OCI-M1 (cell line): ENCODE data around the gene SASH1.
A peak's percentile ranks its signal among the peaks of the same experiment; 100 is the strongest.

ENCODE experiments used
- DNase-seq: peaks from one replicate; lab custom pipeline; 2025; lab: John Stamatoyannopoulos, UW

The SASH1 gene

GRCh38 chr6:148497717-148498116, 155.1 kb downstream of the SASH1 start:
- no peak for DNase-seq

DNA sequence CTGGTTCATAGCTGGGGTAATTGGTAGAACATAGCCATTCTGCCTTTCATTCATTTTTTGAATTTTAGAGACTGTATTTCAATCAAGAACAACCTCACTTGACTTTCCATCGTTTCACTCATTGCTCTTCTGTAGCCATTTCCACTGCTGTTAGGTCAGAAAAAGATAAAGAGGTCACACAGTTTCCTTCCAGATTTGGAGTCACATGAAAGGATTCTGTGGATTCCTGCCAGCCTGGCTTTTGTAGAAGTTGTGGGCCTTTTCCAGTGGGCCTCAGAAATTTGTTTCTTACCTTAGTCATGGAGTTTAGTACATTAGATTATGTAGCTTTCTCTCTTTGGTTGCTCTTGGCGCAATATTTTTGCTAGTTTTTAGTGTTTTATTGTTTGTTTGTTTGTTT, 157.8 kb downstream of the SASH1 start:
- DNase-seq, result no peak

DNA sequence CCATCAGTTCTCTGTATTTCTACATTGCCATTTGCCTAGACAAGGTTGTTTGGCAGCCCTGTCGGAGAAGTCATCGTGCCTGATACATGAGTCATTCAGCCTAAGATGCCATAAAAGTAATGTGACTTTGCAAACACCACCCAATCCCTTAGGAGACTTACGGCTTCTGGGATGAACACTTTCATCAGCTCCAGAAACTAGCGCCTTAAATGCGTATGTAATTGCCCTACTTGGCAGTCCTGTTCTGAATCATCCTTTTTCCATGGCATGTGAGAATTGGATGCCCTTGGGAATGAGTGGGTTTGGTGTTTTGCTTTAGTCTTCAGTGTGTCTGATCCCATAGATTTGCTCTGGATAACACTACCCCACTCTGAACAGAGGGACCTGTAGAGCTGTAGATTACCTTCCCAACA, 158.5 kb downstream of the SASH1 start:
- DNase-seq, result no peak

DNA sequence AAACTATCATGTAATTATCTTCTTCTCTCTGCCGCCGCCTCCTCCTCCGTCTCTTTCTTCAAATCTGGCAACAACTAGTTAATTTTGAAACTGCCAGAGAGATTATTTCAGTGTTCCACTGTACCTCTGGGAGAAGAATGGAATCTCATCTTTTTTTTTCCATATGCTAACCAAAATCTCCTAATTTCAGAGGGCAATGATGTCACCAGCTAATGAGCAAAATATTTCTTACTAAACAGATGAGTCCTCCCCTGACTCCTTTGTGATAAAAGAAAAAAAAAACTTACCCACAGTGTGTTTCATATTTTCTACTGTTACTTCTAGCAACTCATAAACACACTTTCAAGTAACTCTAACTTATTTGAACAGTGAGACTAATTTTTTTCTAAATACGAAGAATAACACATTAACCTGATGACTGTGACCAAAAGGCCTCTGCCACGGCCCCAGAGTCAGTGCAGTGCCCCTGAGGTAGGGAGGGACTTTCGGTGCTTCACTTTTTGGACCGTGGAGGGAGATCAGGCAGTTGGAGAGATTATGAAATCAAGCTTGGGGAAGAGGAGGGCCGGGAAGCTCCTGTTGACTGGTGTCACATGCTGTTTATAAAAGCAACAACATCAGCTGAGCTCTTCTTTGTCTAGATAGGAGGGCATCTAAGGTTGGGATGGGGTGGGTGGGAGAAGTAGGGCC, 159.6 kb downstream of the SASH1 start:
- no peak for DNase-seq

DNA sequence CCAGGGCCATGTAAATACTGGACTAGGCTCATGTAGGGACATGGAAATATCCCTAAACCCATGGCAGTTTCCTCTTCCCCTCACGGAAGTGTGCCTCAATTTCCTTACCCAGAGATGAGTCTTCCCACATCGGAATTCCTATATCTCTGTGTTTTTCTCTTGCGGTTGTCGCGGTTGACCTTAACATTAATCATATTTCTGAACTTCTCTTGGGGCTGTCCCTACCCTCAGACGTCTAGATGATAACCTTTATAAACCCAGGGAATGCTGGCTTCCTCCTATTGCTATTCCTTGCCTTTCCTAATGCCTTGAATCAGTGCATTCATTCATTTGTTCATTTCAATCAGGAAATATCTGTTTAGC, 160.1 kb downstream of the SASH1 start:
- DNase-seq, result no peak

DNA sequence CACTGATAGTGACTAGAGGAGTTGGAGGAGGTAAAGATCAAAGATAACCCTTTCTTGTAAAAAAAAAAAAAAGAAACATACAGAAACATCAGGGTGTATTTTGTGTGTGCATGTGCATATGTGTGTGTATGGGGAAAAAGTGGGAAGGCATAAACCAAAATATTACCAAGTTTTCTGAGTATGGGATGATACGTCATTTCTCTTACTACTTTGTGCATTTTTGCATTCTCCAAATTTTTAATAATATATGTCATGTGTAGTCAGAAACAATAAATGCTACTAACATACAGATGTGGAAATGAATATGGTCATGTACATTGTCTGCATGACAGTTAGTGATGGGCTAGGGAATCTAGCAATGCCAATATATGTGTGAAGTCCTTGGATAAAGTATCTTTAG, 161.1 kb downstream of the SASH1 start:
- no peak for DNase-seq

GRCh38 chr6:148507774-148508173, 165.1 kb downstream of the SASH1 start:
- no peak for DNase-seq

- DNase-seq, result no peak
Measured at GRCh38 chr6:148508401-148509041, 165.9 kb downstream of the SASH1 start.

DNA sequence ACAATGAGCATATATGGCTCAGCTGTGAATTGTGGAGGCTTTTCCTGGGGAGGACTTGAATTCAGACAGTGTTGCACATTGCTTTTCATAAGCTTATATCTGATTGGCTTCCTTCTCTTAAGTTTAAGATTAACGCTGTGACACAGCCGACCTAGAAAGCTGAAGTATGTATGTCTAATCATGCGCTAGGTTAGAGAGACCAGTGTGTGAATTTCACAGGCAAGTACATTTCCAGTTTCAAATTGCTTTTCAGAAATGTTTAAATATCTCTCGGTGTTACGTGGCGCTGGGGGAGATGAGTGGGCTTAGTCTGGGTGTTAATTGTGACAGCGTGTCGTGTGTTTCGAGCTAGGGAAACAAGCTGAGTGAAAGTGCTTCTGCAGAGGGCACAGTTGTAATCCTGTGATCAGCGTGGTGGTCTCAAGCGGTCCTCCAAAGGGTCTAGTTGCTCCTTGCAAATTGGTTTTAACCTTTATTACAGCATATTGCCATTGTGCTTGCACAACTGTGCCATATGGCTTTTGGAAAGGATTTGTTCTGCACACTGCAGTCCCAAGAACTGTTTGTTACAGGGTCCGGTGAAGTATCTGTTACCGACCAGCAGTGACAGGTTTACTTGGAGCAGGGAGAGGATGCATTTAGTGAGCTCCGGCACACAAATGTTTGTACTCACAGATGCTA, 166.6 kb downstream of the SASH1 start:
- DNase-seq, result no peak

- DNase-seq, result peak; percentile 91
Measured at GRCh38 chr6:148509800-148510581, 167.4 kb downstream of the SASH1 start.

- no peak for DNase-seq
Measured at GRCh38 chr6:148513145-148514071, 170.8 kb downstream of the SASH1 start.

DNA sequence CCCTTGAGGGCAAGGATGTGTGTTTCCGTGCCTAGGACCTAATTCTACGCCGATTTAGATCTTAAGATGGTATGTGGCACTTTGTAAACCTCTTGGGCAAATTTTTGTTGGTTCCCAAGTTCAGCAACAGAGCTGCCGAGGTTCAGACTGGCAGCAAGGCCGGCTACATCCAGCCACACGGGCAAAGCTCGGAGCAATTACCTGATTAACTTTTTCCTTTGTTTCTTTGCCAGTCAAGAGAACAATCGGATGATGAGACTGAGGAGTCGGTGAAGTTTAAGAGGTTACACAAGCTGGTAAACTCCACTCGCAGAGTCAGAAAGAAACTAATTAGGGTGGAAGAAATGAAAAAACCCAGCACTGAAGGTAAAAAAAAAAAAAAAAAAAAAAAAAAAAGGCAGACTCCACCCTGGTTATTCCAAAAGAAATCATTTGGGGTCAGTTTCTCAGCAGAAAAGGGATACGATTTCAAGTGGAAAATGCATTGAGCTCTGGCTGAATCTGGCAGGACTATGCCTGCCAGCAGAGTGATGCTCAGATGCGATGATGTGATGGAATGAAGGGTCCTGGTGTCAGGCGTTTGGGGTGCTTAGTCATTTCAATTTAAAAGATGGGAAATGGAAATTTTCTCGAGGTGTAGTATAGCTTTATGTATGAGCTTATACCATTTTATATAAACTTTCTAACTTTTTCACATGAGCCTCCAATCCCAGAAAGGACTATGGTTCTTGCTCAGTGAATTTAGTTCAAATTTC, 171.6 kb downstream of the SASH1 start:
- no peak for DNase-seq

DNA sequence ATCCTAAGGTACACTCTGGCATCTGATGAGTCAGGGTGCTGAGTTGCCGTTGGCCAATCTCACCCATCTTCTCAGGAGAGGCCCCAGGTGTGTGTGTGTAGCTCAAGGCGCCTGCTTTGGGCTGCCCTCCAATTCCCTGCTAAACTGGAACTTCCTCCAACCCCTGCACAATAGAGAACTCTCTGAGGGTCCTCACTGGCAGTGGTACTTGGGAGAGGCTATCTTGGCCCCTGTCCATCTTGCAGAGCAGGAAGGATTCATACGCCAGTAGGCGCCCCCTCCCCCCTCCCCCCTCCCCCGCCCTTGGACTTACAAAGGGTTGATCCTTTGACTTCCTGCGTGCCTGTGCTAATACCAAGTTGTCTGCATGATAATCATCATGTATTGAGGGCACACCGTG, 173.6 kb downstream of the SASH1 start:
- DNase-seq, result no peak

GRCh38 chr6:148516617-148517016, 174.0 kb downstream of the SASH1 start:
- DNase-seq, result no peak

- DNase-seq, result no peak
Measured at GRCh38 chr6:148517470-148517869, 174.8 kb downstream of the SASH1 start.

- DNase-seq, result no peak
Measured at GRCh38 chr6:148518511-148519156, 176.0 kb downstream of the SASH1 start.

DNA sequence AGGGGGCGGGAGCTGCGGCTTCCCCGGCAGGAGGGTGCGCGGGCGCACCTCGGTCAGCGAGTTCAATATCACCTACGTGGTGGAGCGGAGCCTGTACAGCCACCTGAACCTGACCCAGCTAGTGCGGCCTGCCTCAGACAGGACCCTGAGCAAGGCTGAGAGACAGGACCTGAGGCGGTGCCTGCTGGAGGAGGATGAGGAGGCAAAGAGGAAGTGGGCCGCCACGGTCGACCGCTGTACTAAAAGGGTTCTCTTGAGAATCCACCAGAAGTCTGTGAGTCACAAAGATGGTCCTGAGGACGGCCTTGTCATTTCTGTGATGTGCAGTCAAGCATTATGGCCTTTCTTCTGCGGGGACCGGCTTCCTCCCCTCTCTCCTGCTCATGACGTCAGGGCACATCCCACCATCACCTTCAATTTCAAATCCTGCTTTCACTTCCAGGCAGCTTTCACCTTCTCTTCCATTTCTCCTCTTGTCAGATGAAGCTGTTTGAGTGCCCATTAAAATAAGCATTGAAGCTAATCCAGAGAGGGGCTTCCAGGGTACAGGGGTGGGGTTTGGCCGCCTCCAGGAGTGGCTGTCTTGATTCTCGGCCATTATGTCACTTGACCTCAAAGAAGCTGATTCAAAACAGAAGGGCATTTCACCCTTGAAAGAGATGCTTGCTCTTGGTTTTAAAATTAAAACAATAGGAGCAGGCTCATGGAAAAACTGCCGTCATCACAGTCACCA, 177.6 kb downstream of the SASH1 start:
- DNase-seq, result no peak

DNA sequence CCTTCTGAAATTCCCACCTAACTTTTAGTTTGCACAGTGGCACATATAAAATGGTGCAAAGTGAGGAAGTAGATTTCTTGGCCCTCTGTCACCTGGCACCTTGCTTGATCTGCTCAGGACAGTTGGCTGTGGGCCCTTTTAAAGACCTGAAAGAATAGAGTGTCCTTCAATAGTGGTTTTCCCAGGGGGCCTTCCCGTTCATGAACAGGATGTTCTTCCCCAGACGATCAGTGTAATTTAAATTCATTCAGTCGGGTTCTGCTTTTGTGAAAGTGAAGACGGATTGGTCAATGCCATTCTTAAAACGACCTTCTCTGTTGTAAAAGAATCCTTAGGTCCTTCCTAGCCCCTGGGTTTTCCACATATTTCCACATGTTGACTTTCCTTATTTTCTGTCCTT, 178.5 kb downstream of the SASH1 start:
- no peak for DNase-seq

GRCh38 chr6:148521586-148521985, 178.9 kb downstream of the SASH1 start:
- no peak for DNase-seq

DNA sequence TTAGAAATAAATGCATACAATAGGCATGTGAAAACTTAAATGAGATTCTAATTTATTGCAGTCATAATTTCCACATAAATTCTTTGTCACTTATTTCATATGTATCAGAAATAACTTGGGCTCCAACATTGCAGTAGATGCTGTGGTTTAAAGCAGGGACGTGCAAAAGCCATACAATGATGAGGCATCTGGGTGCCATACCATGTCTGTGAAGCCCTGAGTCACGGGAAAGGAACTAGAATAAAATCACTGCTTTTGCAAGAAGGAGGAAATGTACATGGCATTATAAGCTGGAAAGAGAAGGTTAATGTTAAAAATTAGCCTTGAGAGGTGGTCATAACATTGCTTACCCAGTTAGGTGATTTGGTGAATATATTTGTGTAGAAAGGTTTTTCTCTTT, 180.4 kb downstream of the SASH1 start:
- no peak for DNase-seq
